ENCODE results near the gene PITX2.

PITX2 gene

GRCh38 chr4:110616238-110617074, 6.4 kb downstream of the PITX2 start:
- DNase-seq, result no peak
- intact Hi-C loops (cut with DNase I), result no loop called here

GRCh38 chr4:110615353-110616237, 7.3 kb downstream of the PITX2 start:
- intact Hi-C loops (cut with DNase I), result no loop called here
- no peak for DNase-seq

GRCh38 chr4:110614976-110615352, 7.9 kb downstream of the PITX2 start:
- intact Hi-C loops (cut with DNase I), result no loop called here
- DNase-seq, result no peak

- DNase-seq, result no peak
- intact Hi-C loops (cut with DNase I), result no loop called here
Observed at GRCh38 chr4:110614173-110614963, 8.5 kb downstream of the PITX2 start.

GRCh38 chr4:110613745-110614144, 9.1 kb downstream of the PITX2 start:
- intact Hi-C loops (cut with DNase I), result no loop called here
- no peak for DNase-seq

- no peak for DNase-seq
- intact Hi-C loops (cut with DNase I), result no loop called here
Observed at GRCh38 chr4:110612631-110613269, 10.1 kb downstream of the PITX2 start.

GRCh38 chr4:110611968-110612447, 10.9 kb downstream of the PITX2 start:
- intact Hi-C loops (cut with DNase I), result no loop called here
- no peak for DNase-seq

- DNase-seq, result no peak
- intact Hi-C loops (cut with DNase I), result no loop called here
Observed at GRCh38 chr4:110610940-110611831, 11.7 kb downstream of the PITX2 start.

- DNase-seq, result no peak
- intact Hi-C loops (cut with DNase I), result no loop called here
Observed at GRCh38 chr4:110610620-110610939, 12.3 kb downstream of the PITX2 start.

- intact Hi-C loops (cut with DNase I), result no loop called here
- no peak for DNase-seq
Observed at GRCh38 chr4:110609044-110609750, 13.7 kb downstream of the PITX2 start.

- intact Hi-C loops (cut with DNase I), result no loop called here
- DNase-seq, result no peak
Observed at GRCh38 chr4:110605077-110605476, 17.8 kb downstream of the PITX2 start.

- intact Hi-C loops (cut with DNase I), result no loop called here
- DNase-seq, result no peak
Observed at GRCh38 chr4:110602061-110602460, 20.8 kb downstream of the PITX2 start.

GRCh38 chr4:110597582-110597981, 25.3 kb downstream of the PITX2 start:
- no peak for DNase-seq
- intact Hi-C loops (cut with DNase I), result no loop called here

GRCh38 chr4:110596431-110596830, 26.4 kb downstream of the PITX2 start:
- intact Hi-C loops (cut with DNase I), result no loop called here
- no peak for DNase-seq

- DNase-seq, result no peak
Observed at GRCh38 chr4:110595583-110595982, 27.3 kb downstream of the PITX2 start.

GRCh38 chr4:110589297-110589696, 33.6 kb downstream of the PITX2 start:
- intact Hi-C loops (cut with DNase I), result no loop called here
- no peak for DNase-seq

More at GRCh38 chr4:110595583-110595982, 27.3 kb downstream of the PITX2 start:
- intact Hi-C loops (cut with DNase I), result no loop called here

GRCh38 chr4:110587666-110588285, 35.1 kb downstream of the PITX2 start:
- intact Hi-C loops (cut with DNase I), result no loop called here
- DNase-seq, result no peak

Measured in head of caudate nucleus (tissue), 42 donors.